B cell (primary cell): Measurements from ENCODE around the gene SPEF1. TPM values are rescaled to one million over a fixed set of nuclear protein-coding genes. Genes with fewer than 3 reads are reported as not detected.

Experiments used
- ATAC-seq: fragments of 200-7000 bp; cut with Tn5 transposase; one replicate; pipeline ENCODE4 v1.10.0; 2021; ENCODE audit warnings: low read depth, mild to moderate bottlenecking, moderate number of reproducible peaks, moderate library complexity
- CTCF ChIA-PET: fragments of 350-600 bp; sonication (Branson Sonifier 250); formaldehyde crosslinking; loops from one replicate; lab custom pipeline; 2021; ENCODE audit warnings: antibody characterized with exemption, inconsistent platforms; lab: Charles Lee
- POLR2A ChIA-PET: fragments of 350-600 bp; sonication (Branson Sonifier 250); formaldehyde crosslinking; loops from one replicate; lab custom pipeline; 2021; ENCODE audit warnings: antibody characterized with exemption; lab: Charles Lee
- DNase-seq: peaks from one replicate; pipeline ENCODE4 v3.0.0; 2013
- H2AFZ ChIP-seq: 2 replicates; pipeline ENCODE4 v1.6.1; 2012; ENCODE audit warnings: mild to moderate bottlenecking, low read depth, low read length; ENCODE audit not compliant: insufficient read depth, poor library complexity, severe bottlenecking
- H3K27ac ChIP-seq, 2 donors: 1 replicate in 1 of 2; 2 replicates in 1 of 2; pipeline ENCODE4 v1.5.1; 2012 to 2013; ENCODE audit warnings: low read length in 2 of 2, mild to moderate bottlenecking in 2 of 2, moderate library complexity in 1 of 2
- H3K27me3 ChIP-seq, 4 experiments: fragments of 200-600 bp in 1 of 4; sonication (generic) in 1 of 4; replicated peaks in 1 of 4; 1 replicate in 2 of 4; 2 replicates in 2 of 4; pipeline versions ENCODE4 v1.6.1 to v1.7.0; 2013 to 2016; ENCODE audit warnings: low read length in 3 of 4, mild to moderate bottlenecking in 2 of 4, mixed read lengths in 1 of 4, moderate library complexity in 1 of 4; ENCODE audit not compliant: insufficient read depth in 4 of 4, control insufficient read depth in 3 of 4; ENCODE audit errors: control extremely low read depth in 1 of 4
- H3K36me3 ChIP-seq, 2 experiments: replicated peaks in 1 of 2; 1 replicate in 1 of 2; 2 replicates in 1 of 2; pipeline versions ENCODE4 v1.6.1 to v1.7.1; 2013; ENCODE audit warnings: low read length in 1 of 2; ENCODE audit not compliant: insufficient read depth in 2 of 2, control insufficient read depth in 1 of 2; ENCODE audit errors: control extremely low read depth in 1 of 2, extremely low read depth in 1 of 2
- H3K4me1 ChIP-seq, 2 donors: fragments of 200-600 bp in 1 of 2; sonication (generic) in 1 of 2; 1 replicate in 1 of 2; 2 replicates in 1 of 2; pipeline versions ENCODE4 v1.5.1 to v1.6.1; 2013 to 2017; ENCODE audit warnings: low read length in 2 of 2; ENCODE audit not compliant: control insufficient read depth in 2 of 2, insufficient read depth in 2 of 2
- H3K4me2 ChIP-seq: replicated peaks from 2 replicates; pipeline ENCODE3; 2012; ENCODE audit warnings: mild to moderate bottlenecking, low read depth, low read length; ENCODE audit not compliant: poor library complexity, severe bottlenecking
- H3K4me3 ChIP-seq, 5 experiments: fragments of 200-600 bp in 1 of 5; sonication (generic) in 1 of 5; 1 replicate in 3 of 5; 2 replicates in 2 of 5; pipeline versions ENCODE4 v1.5.1 to v1.7.0; 2011 to 2016; ENCODE audit warnings: low read length in 4 of 5, mild to moderate bottlenecking in 4 of 5, low read depth in 2 of 5, control low read depth in 1 of 5, moderate library complexity in 1 of 5; ENCODE audit not compliant: insufficient read depth in 1 of 5; ENCODE audit errors: control extremely low read depth in 1 of 5, extremely low read depth in 1 of 5
- H3K79me2 ChIP-seq: fragments of 200-600 bp; sonication (generic); one replicate; pipeline ENCODE4 v1.6.0; 2016; ENCODE audit warnings: low read length; ENCODE audit not compliant: control insufficient read depth, insufficient read depth
- H3K9ac ChIP-seq: fragments of 200-600 bp; sonication (generic); 2 replicates; pipeline ENCODE4 v1.6.1; 2017; ENCODE audit warnings: mild to moderate bottlenecking, low read length, moderate library complexity
- H3K9me3 ChIP-seq, 3 donors: one replicate each; pipeline versions ENCODE4 v1.6.1 to v1.7.1; 2013; ENCODE audit warnings: low read length in 2 of 3; ENCODE audit not compliant: control insufficient read depth in 2 of 3, insufficient read depth in 1 of 3; ENCODE audit errors: control extremely low read depth in 1 of 3
- H4K20me1 ChIP-seq: 2 replicates; pipeline ENCODE4 v1.6.0; 2012; ENCODE audit warnings: mild to moderate bottlenecking, low read length; ENCODE audit not compliant: insufficient read depth, control insufficient read depth, poor library complexity, severe bottlenecking
- H3K27ac Mint-ChIP-seq: one replicate; pipeline ENCODE4 v1.8.0; 2021; ENCODE audit warnings: mixed read lengths
- H3K27me3 Mint-ChIP-seq: one replicate; pipeline ENCODE4 v1.8.0; 2021; ENCODE audit warnings: mixed read lengths
- H3K4me1 Mint-ChIP-seq: one replicate; pipeline ENCODE4 v1.8.0; 2021; ENCODE audit warnings: mixed read lengths
- H3K4me3 Mint-ChIP-seq: one replicate; pipeline ENCODE4 v1.8.0; 2021; ENCODE audit warnings: mixed read lengths
- H3K9me3 Mint-ChIP-seq: one replicate; pipeline ENCODE4 v1.8.0; 2022; ENCODE audit warnings: mixed read lengths; ENCODE audit not compliant: insufficient read depth
- EZH2 ChIP-seq: IDR thresholded peaks from 2 replicates; pipeline ENCODE4 v1.6.1; 2012; ENCODE audit warnings: borderline replicate concordance, low read depth, mild to moderate bottlenecking, moderate library complexity, low read length; ENCODE audit not compliant: insufficient read depth, poor library complexity, severe bottlenecking
- WGBS: methylation state at CpG from one replicate; pipeline ENCODE4 v1.1.5; 2013; ENCODE audit warnings: missing lambda C conversion rate; ENCODE audit not compliant: insufficient coverage; 5-methylcytosine and 5-hydroxymethylcytosine counted together
- intact Hi-C: fragments of 100-400 bp; cut with micrococcal nuclease; formaldehyde crosslinking; loops from one replicate; pipeline ENCODE4 v1.10.0; 2022
- polyA plus RNA-seq: library from polyadenylated mRNA; depleted of rRNA; stranded (reverse); fragments of >200 nt; gene quantifications from 2 replicates; pipeline ENCODE4 v1.2.3, GENCODE V29; 2012
- total RNA-seq, 2 donors: library from RNA; stranded (reverse); fragments of 120-200 nt in 1 of 2; gene quantifications; 1 replicate in 1 of 2; 2 replicates in 1 of 2; pipeline versions ENCODE4 v1.2.3 to v1.2.4, GENCODE V29; 2013 to 2022
- TF ChIP-seq, protein P1 (sequence below): fragments of 200-600 bp; IDR thresholded peaks from one replicate; pipeline ENCODE4 v1.8.0; 2022; ENCODE audit warnings: antibody characterized with exemption, mild to moderate bottlenecking

SPEF1 gene
- total and polyA plus RNA-seq, 2 donors (not counting 1 experiment from before 2014, with no cell fraction given): not detected

DNA sequence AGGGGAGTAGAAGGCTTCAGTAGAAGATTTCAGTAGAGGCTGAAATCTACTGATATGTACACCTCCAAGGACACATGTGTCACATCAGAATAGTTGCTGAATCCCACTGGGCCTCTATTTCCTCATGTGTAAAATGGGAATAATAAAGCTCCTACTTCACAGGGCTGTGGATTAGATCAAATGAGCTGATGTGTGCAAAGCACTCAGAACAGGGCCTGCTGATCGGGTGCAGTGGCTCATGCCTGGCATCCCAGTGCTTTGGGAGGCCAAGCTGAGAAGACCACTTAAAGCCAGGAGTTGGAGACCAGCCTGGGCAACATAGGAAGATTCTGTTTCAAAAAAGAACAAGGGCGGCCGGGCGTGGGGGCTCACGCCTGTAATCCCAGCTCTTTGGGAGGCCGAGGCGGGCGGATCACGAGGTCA, 31.0 kb upstream of the SPEF1 start:
- Mint-ChIP-seq H3K9me3 (no peaks in the 10 kb centered on the region), H3K4me3 (peak overlapping the region; percentile 87), H3K4me1 (peaks cover 14% of the 10 kb centered on the region), H3K27me3 (no peaks in the 10 kb centered on the region), H3K27ac (peak overlapping the region; percentile 63)
- Histone ChIP-seq H3K27ac (peak overlapping the region in 1 of 2 donors; percentile 35), H3K36me3 (no peaks in the 10 kb centered on the region), H2AFZ (no peak overlapping the region), H3K4me2 (peak overlapping the region; percentile 59), H4K20me1 (no peaks in the 10 kb centered on the region), H3K4me1 (peaks cover 8 to 17% of the 10 kb centered on the region in 2 donors), H3K9me3 (peaks cover 0 to 2% (median 0%) of the 10 kb centered on the region in 3 donors), H3K9ac (no peak overlapping the region), H3K4me3 (no peak overlapping the region), H3K27me3 (no peaks in the 10 kb centered on the region), H3K79me2 (no peaks in the 10 kb centered on the region)
- 99% methylated on average over 5 of the region's 9 CpGs for WGBS
- TF ChIP-seq EZH2: no peak
- TF ChIP-seq, protein P1, sequence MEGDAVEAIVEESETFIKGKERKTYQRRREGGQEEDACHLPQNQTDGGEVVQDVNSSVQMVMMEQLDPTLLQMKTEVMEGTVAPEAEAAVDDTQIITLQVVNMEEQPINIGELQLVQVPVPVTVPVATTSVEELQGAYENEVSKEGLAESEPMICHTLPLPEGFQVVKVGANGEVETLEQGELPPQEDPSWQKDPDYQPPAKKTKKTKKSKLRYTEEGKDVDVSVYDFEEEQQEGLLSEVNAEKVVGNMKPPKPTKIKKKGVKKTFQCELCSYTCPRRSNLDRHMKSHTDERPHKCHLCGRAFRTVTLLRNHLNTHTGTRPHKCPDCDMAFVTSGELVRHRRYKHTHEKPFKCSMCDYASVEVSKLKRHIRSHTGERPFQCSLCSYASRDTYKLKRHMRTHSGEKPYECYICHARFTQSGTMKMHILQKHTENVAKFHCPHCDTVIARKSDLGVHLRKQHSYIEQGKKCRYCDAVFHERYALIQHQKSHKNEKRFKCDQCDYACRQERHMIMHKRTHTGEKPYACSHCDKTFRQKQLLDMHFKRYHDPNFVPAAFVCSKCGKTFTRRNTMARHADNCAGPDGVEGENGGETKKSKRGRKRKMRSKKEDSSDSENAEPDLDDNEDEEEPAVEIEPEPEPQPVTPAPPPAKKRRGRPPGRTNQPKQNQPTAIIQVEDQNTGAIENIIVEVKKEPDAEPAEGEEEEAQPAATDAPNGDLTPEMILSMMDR: no peak
- ChIA-PET CTCF (interaction anchor here (1.0 to 2.4 kb wide), 3 partner anchors 8 to 44 kb away, joined by 3 to 12 read pairs (median 11); partner anchors contain the start of genes ADISSP and AP5S1), POLR2A (interaction anchor here (0.8 to 1.3 kb wide), 3 partner anchors 9 to 16 kb away, joined by 3 to 6 read pairs (median 4); partner anchors contain the start of genes AP5S1 and CDC25B)
- ATAC-seq (no peak), DNase-seq (no peak)
- intact Hi-C loops: no loop called here
